Stimulated activated memory B cell treated with anti-CD40 and anti-IgM and Interleukin-4, amounts not matched to agents 10 μg/mL and 1 μg/mL and 100 μg/mL, for 72 hours (primary cell): ENCODE measurements around the gene PSMD1.
"Not testable (repeated sequence)": the region's sequence is repeated elsewhere in the genome, so short reads cannot be mapped to it uniquely, and the experiment has no call there.

ENCODE experiments used
- ATAC-seq: fragments of 150-1000 bp; cut with Tn5 transposase; 2 replicates; pipeline ENCODE4 v1.10.0; 2021
- H3K27ac Mint-ChIP-seq: one replicate; pipeline ENCODE4 v1.8.0; 2022; ENCODE audit warnings: mild to moderate bottlenecking, mixed read lengths
- H3K27me3 Mint-ChIP-seq: one replicate; pipeline ENCODE4 v1.8.0; 2022; ENCODE audit warnings: mixed read lengths
- H3K36me3 Mint-ChIP-seq: one replicate; pipeline ENCODE4 v1.8.0; 2022; ENCODE audit warnings: mixed read lengths
- H3K4me1 Mint-ChIP-seq: one replicate; pipeline ENCODE4 v1.8.0; 2022; ENCODE audit warnings: mixed read lengths
- H3K4me3 Mint-ChIP-seq: one replicate; pipeline ENCODE4 v1.8.0; 2022; ENCODE audit warnings: mild to moderate bottlenecking, moderate library complexity, mixed read lengths
- H3K9me3 Mint-ChIP-seq: one replicate; pipeline ENCODE4 v1.8.0; 2022; ENCODE audit warnings: mixed read lengths

The PSMD1 gene

DNA sequence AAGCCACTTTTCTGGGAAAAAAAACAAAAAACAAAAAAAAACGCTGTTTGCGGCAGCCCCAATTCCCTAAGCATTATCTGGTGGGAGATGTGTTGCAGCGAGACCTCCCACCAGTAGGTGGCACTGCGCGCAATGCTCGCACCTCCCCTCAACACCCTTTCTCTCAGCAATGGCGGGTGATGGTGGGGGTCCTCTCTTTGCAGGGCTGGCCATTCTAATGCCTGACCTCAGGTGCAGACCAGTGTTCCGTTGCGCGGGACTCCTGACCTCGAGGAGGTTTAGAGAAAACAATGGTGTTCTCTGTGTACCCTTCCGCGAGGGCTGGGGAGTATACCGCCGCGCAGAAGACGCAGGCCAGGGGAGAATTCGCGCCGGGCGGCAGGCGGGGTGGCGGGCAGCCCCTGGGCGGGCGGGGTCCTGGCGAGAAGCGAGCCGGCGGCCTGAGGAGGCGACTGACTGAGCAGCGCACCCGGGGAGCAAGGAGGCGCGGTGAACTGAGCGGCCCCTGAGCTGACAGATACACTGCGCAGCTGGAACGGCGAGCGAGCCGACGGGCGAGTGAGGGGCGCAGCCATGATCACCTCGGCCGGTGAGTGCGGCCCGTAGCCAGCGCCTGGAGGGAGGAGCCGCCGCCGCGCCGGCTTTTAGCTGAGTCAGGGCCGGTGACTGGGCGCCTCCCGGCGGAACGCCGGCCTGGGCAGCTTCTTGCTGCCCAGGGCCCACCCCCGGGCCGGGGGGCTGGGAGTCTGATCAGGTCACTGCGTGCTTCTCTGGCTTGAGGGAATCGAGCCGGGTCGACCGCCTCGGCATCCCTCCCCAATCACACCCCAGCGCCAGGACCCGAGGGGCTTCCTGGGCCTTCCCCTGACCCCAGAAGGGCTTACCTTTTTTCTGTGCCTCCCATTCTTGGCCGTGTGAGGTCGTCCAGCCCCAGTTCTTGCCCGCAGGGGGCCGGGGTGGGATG is at the start of gene PSMD1:
TSS of gene PSMD1 (plus strand) at position 415 of the 964 bp plus-strand sequence. CDS start at position 574, 159 bp downstream.
- ATAC-seq = peak; percentile 92
- peak within 1 kb of the TSS; percentile 99 for H3K4me3 Mint-ChIP-seq
- peaks cover 6% of the 10 kb centered on the region for H3K36me3 Mint-ChIP-seq
- no peaks in the 10 kb centered on the region for H3K9me3 Mint-ChIP-seq
- peak within 1 kb of the TSS; percentile 99 for H3K27ac Mint-ChIP-seq
- H3K27me3 Mint-ChIP-seq = peaks cover 20% of the 10 kb centered on the region
- peaks cover 51% of the 10 kb centered on the region for H3K4me1 Mint-ChIP-seq

DNA sequence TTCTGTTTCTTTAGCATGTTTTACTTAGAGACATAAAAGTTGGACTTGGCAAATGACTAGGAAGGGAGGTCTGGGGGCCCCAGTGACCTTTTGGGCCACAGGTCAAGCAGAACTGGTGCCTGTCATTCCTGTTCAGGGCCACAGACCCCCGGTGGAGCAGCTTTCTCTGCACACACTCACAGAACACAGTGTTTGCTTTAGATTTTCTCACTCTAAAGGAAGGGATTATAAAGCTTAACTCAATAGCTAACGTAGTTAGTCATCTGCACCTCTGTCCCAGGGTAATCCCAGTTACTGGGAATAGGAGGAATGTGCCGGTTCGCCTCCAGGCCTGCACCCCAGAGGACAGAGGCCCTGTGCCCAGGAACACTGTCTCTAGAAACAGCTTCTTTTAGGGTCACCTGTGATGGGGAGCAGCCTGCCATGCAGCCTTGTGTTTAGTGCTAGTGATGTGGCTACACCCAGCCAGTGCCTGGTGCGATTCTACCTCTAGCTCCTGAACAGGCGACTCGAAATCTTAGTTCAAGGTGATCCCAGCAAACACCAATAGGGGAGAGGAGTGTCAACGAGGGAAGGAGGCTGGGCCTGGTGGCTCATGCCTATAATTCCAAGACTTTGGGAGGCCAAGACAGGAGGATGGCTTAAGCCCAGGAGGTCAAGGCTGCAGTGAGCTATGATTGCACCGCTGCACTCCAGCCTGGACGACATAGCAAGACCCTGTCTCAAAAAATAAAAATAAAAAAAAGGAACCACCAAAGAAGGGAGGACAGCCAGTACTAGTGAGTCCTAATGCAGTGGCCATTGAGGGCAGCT is 49.2 kb upstream of the PSMD1 start:
- no peak overlapping the region for H3K27ac Mint-ChIP-seq
- no peak overlapping the region for H3K4me3 Mint-ChIP-seq
- H3K36me3 Mint-ChIP-seq = peaks cover 8% of the 10 kb centered on the region
- H3K9me3 Mint-ChIP-seq = peaks cover 10% of the 10 kb centered on the region
- no peak for ATAC-seq
- H3K4me1 Mint-ChIP-seq = no peaks in the 10 kb centered on the region
- peaks cover 16% of the 10 kb centered on the region for H3K27me3 Mint-ChIP-seq

DNA sequence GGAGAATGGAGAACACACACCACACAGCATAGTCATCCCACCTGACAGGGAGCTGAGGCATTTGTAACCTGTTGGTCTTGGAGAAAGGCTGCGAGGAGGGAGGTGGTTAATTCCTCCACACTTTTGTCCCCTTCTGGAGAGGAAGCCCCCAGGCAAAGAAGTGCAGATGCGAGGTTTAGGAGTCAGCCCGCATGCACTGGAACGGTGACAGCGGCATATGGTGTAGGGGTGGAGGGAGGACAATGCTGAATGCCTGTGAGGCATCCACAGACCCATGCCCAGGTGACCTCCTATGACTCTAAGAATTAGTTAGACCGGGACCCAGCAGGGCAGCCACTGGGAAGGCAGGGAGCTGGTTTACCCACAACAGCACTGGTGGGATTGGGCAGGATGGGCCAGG is 48.5 kb upstream of the PSMD1 start:
- peaks cover 8% of the 10 kb centered on the region for H3K36me3 Mint-ChIP-seq
- no peaks in the 10 kb centered on the region for H3K4me1 Mint-ChIP-seq
- no peak for ATAC-seq
- H3K4me3 Mint-ChIP-seq = no peak overlapping the region
- H3K27me3 Mint-ChIP-seq = peaks cover 16% of the 10 kb centered on the region
- no peak overlapping the region for H3K27ac Mint-ChIP-seq
- H3K9me3 Mint-ChIP-seq = peaks cover 10% of the 10 kb centered on the region

DNA sequence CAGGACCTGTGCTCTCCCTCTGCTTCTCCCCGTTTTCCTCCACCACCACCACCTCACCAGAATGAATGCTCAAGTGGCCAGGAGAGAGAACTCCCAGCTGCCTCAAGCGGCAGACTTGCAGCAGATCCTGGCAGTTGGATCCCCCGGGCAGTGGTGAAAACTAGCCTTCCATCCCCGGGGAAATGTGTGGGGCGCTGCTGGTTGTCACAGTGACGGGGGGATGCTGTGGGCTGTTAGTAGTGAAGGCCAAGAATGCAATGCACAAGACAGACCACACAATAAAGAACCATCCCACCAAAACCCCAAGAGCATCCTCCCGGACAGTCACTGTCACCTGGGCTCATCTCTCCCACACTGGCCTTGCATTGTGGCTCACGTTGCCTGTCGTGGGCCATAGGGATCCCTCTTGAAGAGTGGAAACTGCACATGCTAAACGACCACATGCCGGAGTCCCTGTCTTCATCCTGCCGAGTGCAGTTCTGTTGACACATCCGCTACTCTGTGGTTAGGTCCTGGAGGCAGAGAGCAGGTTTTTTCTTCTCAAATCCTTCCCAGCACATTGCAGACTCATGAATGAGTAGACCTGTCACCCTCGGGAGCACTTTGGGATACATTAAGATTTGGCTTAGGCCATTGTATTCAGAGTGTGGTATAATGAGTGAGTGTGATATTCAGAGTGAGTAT is 47.3 kb upstream of the PSMD1 start:
- no peak overlapping the region for H3K4me3 Mint-ChIP-seq

DNA sequence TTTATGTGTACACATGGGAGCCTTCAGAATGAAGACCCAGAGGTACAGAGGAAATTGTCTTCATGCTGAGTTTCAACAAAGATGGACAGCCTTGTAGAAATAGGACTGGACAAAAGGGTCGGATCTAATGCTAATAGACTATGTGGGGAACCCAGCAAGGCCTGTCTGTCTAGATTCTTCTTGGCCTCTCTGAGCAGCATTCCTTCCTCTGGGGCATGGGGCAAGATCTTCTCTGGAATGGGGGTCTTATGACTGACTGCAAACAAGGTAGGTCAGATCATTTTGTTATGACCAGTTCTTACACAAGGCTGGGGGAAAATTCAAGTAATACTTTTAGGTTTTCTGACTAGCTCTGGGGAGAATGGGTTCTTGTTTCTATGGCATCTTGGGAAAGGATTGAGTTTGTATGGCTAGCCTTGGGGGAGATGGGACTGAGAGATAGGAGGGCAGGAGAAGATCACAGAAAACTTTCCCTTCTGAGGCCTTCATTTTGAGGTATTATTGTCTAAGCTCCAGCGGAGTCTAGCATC is 46.4 kb upstream of the PSMD1 start:
- Mint-ChIP-seq H3K36me3 (peaks cover 5% of the 10 kb centered on the region), H3K27ac (no peak overlapping the region), H3K9me3 (peaks cover 4% of the 10 kb centered on the region), H3K27me3 (peaks cover 29% of the 10 kb centered on the region), H3K4me3 (no peak overlapping the region), H3K4me1 (no peaks in the 10 kb centered on the region)
- ATAC-seq = no peak

More for the DNA sequence above, 47.3 kb upstream of the PSMD1 start:
- peaks cover 20% of the 10 kb centered on the region for H3K27me3 Mint-ChIP-seq
- H3K36me3 Mint-ChIP-seq = peaks cover 8% of the 10 kb centered on the region
- ATAC-seq = no peak
- H3K9me3 Mint-ChIP-seq = peaks cover 10% of the 10 kb centered on the region
- H3K27ac Mint-ChIP-seq = no peak overlapping the region
- no peaks in the 10 kb centered on the region for H3K4me1 Mint-ChIP-seq

DNA sequence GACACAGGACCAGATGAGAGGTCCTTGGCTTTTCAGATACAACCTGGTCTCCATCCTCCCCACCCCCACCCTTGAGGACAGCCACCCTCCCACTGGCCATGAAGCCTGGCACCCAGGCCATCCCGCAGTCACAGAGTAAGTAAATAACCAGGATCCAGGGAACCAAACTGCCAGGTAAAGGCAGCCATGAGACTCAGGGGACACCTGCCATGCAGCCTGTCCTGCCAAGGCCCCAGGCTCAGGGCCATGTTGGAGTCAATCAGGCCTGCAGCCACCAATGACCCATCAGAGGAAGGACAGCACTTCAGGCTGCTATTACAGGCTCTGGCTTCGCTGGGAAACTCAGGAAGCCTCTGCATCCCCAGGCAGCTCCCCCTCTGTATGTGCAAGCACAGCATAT is 45.1 kb upstream of the PSMD1 start:
- H3K36me3 Mint-ChIP-seq = no peaks in the 10 kb centered on the region
- peak; percentile 18 for ATAC-seq
- no peaks in the 10 kb centered on the region for H3K4me1 Mint-ChIP-seq
- peaks cover 40% of the 10 kb centered on the region for H3K27me3 Mint-ChIP-seq
- no peak overlapping the region for H3K27ac Mint-ChIP-seq
- no peak overlapping the region for H3K4me3 Mint-ChIP-seq
- no peaks in the 10 kb centered on the region for H3K9me3 Mint-ChIP-seq

DNA sequence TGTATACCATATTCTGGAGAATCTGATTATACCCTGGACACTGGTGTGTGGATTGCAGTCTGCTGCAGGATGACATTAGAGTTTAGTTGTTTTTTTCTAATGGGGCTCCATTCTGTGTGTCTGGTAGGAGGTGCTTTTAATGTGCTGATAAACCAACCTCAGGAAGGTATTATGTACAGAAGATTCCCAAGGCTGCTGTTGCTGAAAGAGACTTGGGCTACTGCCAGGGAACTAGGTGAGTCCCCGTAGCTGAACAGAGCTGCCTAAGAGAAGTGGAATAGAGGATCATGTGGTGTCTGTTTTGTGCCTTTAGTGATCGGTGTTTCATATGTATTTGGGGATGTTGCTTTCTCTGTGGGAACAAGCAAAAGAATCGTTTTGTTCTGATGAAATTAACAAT is 44.2 kb upstream of the PSMD1 start:
- ATAC-seq = no peak
- H3K4me3 Mint-ChIP-seq = no peak overlapping the region
- no peaks in the 10 kb centered on the region for H3K4me1 Mint-ChIP-seq
- no peak overlapping the region for H3K27ac Mint-ChIP-seq
- peaks cover 49% of the 10 kb centered on the region for H3K27me3 Mint-ChIP-seq
- no peaks in the 10 kb centered on the region for H3K36me3 Mint-ChIP-seq
- no peaks in the 10 kb centered on the region for H3K9me3 Mint-ChIP-seq

DNA sequence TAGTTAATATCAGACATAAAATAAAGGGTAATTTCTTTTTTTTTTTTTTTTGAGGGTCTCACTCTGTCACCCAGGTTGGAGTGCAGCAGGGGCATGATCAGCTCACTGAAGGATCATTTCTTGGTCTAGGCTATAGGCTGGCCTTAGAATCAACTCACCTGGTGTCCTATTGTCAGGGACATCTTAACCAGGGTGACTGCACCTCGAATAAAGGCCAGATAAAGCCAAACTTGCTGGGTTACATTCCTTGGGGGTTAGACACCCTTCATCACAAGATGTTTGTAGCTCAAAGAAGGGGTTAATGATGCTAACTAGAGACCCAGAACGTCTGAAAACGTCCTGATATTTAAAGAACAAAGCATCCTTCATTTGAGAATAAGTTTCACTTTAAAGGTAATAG is 42.8 kb upstream of the PSMD1 start:
- no peak for ATAC-seq
- Mint-ChIP-seq H3K4me3 (no peak overlapping the region), H3K27me3 (peaks cover 58% of the 10 kb centered on the region), H3K9me3 (no peaks in the 10 kb centered on the region), H3K27ac (no peak overlapping the region), H3K4me1 (no peaks in the 10 kb centered on the region), H3K36me3 (no peaks in the 10 kb centered on the region)

DNA sequence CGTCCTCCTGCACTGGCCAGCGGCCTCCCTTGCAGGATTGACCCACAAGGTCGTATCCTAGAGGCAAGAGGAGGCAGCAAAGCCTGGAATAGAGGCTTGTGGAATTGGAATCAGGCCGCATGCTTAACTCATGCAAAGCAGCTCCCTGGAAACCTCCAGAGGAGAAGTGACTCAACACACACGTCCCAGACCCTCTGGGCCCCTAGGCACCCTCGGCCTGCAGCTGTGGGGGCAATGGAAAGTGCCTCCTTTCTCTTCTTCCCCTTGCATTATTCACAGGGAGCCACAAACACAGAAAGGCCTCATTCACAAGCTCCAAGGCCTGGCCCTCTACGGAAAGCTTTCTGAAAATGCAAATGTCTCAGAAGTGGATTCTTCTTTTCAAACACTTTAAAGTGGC is 41.2 kb upstream of the PSMD1 start:
- no peak overlapping the region for H3K4me3 Mint-ChIP-seq
- H3K9me3 Mint-ChIP-seq = no peaks in the 10 kb centered on the region
- peaks cover 74% of the 10 kb centered on the region for H3K27me3 Mint-ChIP-seq
- no peaks in the 10 kb centered on the region for H3K4me1 Mint-ChIP-seq
- no peaks in the 10 kb centered on the region for H3K36me3 Mint-ChIP-seq
- no peak overlapping the region for H3K27ac Mint-ChIP-seq
- ATAC-seq = no peak

DNA sequence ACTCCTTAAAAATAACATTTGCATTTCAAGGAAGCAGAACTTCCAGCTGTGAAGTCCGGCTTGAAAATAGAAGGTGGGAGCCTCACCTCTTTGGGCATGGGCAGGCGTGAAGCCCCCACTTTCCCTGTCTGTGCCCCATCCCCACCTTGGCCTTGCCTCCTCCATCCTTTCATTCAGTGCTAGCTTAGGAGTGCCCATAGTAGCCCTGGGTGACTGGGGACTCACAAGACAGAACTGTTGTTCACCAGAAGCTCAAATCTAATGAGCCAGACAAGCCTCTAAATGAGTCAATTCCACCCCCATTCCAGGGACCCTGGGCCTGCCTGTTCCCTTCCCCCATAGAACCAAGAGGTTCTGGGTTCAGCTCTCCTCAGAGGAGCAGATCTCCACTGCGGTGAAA is 40.7 kb upstream of the PSMD1 start:
- Mint-ChIP-seq H3K27ac (no peak overlapping the region), H3K4me3 (no peak overlapping the region), H3K27me3 (peaks cover 78% of the 10 kb centered on the region), H3K9me3 (no peaks in the 10 kb centered on the region), H3K4me1 (no peaks in the 10 kb centered on the region), H3K36me3 (no peaks in the 10 kb centered on the region)
- no peak for ATAC-seq

DNA sequence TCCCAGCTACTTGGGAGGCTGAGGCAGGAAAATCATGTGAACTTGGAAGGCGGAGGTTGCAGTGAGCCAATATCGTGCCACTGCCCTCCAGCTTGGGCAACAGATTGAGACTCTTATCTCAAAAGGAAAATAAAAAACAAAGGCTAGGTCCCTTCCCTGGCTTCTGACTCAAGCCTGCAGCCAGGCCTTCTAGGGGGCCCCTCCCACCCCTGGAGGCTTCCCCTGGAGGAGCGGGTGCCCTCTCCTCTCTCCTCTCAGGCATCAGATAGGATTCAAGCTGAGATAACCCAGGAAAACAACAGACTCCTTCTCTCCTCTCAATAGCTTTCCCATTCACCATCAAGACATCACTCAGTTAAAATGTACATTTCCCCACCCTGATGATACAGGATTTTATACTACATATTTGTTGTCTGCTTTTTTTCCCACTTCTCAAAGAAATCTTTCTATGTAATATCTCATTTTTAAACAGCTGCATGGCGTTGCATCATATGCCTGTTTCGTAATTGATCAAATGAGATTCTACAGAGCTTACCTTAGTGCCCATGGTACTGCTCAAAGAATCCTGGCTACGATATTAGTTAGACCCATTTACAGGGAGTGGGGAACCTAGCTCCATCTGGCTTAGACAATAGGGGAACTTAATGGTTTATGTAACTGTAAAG is 40.0 kb upstream of the PSMD1 start:
- H3K9me3 Mint-ChIP-seq = no peaks in the 10 kb centered on the region
- ATAC-seq = no peak
- H3K4me1 Mint-ChIP-seq = no peaks in the 10 kb centered on the region
- no peak overlapping the region for H3K27ac Mint-ChIP-seq
- H3K36me3 Mint-ChIP-seq = no peaks in the 10 kb centered on the region
- H3K27me3 Mint-ChIP-seq = peaks cover 78% of the 10 kb centered on the region
- H3K4me3 Mint-ChIP-seq = no peak overlapping the region

DNA sequence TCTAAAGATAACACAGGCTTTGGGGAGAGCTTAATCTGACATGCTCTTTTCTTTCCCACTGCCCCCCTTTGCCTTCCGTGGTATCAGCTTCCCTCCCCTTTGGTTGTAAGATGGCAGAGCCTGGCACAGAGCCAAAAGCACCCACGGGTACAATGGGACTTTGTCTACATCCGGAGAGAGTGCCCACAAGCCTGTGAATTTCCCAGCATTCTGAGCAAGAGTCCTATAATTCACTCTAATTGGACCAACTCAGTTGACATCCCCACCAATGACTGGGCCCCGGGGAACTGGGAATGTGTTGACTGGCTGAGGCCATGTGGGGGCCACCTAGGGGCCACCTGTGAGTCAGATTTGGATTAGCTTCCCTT is 39.5 kb upstream of the PSMD1 start:
- H3K27ac Mint-ChIP-seq = no peak overlapping the region
- H3K4me3 Mint-ChIP-seq = no peak overlapping the region
- no peak for ATAC-seq
- no peaks in the 10 kb centered on the region for H3K9me3 Mint-ChIP-seq
- peaks cover 73% of the 10 kb centered on the region for H3K27me3 Mint-ChIP-seq
- no peaks in the 10 kb centered on the region for H3K4me1 Mint-ChIP-seq
- H3K36me3 Mint-ChIP-seq = no peaks in the 10 kb centered on the region

DNA sequence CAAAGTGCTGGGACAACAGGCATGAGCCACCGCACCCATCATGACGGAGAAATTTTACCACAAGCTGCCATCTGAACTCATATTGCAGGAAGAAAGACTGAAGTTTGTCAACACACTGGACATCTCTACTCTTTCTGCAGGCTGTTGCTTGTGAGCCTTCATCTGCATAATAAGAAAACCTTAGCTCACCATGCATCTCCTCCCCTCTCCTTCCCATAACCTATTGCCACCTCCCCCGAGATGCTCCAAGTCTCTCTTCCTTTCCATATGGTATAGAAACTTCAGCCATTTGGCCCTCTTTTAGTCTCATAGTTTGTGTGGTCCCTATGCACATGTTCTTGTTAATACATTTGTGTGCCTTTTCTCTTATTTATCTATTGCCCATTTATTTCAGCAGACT is 38.5 kb upstream of the PSMD1 start:
- H3K9me3 Mint-ChIP-seq = no peaks in the 10 kb centered on the region
- H3K27me3 Mint-ChIP-seq = peaks cover 69% of the 10 kb centered on the region
- H3K27ac Mint-ChIP-seq = no peak overlapping the region
- no peaks in the 10 kb centered on the region for H3K4me1 Mint-ChIP-seq
- no peak for ATAC-seq
- H3K36me3 Mint-ChIP-seq = no peaks in the 10 kb centered on the region
- no peak overlapping the region for H3K4me3 Mint-ChIP-seq

DNA sequence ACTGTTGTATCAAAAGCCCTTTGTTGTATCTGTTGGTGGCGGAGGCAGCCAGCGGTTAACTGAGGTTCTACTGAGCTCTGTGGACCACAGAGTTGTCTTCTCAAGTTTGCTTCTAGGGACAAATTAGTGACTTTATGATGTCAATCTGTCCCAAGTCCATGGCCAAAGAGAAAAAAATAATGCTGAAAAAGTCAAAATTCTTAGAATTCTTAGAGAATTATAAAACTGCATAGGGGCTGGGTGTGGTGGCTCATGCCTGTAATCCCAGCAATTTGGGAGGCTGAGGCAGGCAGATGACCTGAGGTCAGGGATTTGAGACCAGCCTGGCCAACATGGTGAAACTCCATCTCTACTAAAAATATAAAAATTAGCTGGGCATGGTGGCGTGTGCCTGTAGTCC is 31.6 kb upstream of the PSMD1 start:
- H3K9me3 Mint-ChIP-seq, H3K27ac Mint-ChIP-seq, H3K4me3 Mint-ChIP-seq, H3K36me3 Mint-ChIP-seq, H3K4me1 Mint-ChIP-seq, ATAC-seq: not testable (repeated sequence)
- peaks cover 32% of the 10 kb centered on the region for H3K27me3 Mint-ChIP-seq

DNA sequence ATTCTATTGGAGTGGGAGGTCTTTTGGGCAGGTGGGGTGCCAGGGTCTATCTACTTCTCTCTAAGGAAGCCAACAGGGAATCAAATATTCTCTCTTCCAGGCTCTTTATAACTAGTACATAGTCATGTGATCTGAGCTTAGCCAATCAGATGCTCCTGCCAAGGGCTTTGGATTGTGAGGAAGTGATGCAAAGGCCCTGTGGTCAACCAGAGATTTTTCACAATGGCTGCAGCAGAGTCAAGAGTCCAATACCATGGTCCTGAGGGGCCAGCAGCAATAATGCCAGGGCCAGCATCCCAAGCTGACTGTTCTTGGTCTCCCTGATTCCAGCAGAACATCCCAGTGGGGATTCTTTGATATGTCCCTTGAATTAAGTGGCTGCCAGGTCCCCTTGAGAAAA is 27.8 kb upstream of the PSMD1 start:
- H3K27ac Mint-ChIP-seq = no peak overlapping the region
- ATAC-seq = no peak
- H3K4me1 Mint-ChIP-seq = peaks cover 7% of the 10 kb centered on the region
- H3K27me3 Mint-ChIP-seq = peaks cover 9% of the 10 kb centered on the region
- no peaks in the 10 kb centered on the region for H3K9me3 Mint-ChIP-seq
- no peaks in the 10 kb centered on the region for H3K36me3 Mint-ChIP-seq
- no peak overlapping the region for H3K4me3 Mint-ChIP-seq
